Limb (tissue), 2 donors: ENCODE results near the gene CCT2.
A peak's percentile ranks its signal among the peaks of the same experiment; 100 is the strongest.

Experiments
- DNase-seq, 2 donors: peaks; one replicate each; pipeline ENCODE4 v3.0.0-alpha.2; 2016; ENCODE audit errors: extremely low spot score in 2 of 2

CCT2 gene

GRCh38 chr12:69641546-69641945, 56.3 kb downstream of the CCT2 start:
- DNase-seq, result no peak

DNA sequence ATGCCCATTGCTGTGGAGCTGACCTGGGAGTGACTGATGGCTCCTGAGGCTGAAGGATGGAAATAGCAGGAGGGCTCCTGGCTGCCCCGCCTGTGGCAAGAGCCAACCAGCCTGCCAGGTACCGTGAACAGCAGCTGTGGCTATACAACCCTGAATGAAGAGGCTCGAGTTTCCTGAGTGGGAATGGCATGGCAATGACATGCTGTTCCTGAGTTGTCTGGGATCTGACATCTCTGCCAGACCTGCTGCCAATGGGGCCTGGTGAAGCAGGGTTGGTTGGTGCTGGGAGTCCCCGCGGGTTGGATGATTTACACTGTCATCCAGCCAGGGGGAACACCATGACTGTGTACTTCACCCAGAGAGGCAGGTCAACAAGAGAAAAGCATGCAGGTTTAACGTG, 57.3 kb downstream of the CCT2 start:
- no peak for DNase-seq

- DNase-seq, result peak in 1 of 2 donors; percentile 7
Measured at GRCh38 chr12:69644511-69644910, 59.3 kb downstream of the CCT2 start.

DNA sequence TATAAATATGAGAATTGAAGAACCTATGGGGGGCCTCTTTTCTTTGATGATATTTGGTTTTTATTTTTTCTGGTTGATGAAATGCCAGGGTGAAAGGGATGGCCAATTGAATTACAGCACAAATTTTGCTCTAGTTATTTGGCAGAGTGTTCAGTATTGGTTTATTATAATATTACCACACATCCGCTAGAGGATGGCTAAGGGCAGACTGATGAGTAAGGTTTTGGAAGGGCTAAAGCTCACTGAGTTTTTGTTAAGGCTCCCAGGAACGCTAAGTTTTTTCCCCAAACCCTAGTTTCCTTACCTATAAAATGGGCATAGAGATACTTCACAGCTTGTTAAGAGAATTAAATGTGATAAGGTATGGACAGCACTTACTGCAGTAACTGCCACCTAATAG, 59.8 kb downstream of the CCT2 start:
- no peak for DNase-seq

- no peak for DNase-seq
Measured at GRCh38 chr12:69647178-69647577, 61.9 kb downstream of the CCT2 start.

DNA sequence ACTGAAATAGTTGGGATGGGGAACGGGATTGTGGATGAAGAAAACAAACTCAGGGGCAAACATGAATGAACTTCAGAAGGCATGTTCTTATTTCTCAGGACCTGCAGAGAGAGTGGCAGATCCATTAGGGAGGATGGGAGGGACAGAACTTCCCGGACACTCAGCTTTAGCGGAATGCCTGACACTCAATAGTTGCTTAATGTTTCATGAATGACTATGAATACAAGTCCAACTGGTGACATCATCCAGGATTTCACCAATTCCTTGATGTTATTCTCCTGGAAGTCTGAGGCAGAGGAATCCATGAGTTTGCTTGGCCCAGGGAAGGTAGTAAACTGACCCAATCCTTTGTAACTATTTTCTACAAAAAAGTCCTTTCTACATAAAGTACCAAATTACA, 63.2 kb downstream of the CCT2 start:
- no peak for DNase-seq

- no peak for DNase-seq
Measured at GRCh38 chr12:69649529-69649928, 64.3 kb downstream of the CCT2 start.
